Midbrain (tissue), 1 donor: ENCODE results near the gene PARM1.

Experiments used
- DNase-seq: peaks from one replicate; lab custom pipeline; 2025; lab: John Stamatoyannopoulos, UW

PARM1 gene

DNA sequence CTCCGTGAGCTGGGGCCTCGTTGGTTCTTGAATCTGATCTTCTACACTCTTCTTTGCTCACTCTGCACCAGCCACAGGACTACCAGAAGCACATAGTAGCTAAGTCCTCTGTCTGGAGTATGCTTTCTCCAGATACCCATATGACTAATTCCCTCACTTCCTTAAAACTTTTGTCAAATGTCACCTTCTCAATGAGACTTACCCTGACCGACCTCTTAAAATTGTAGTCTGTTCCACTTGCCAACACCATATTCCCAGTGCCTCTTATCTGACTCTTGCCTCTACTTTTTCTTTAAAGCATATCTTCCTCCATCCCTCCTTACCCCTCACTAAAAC is 10.0 kb downstream of the PARM1 start:
- no peak for DNase-seq

DNA sequence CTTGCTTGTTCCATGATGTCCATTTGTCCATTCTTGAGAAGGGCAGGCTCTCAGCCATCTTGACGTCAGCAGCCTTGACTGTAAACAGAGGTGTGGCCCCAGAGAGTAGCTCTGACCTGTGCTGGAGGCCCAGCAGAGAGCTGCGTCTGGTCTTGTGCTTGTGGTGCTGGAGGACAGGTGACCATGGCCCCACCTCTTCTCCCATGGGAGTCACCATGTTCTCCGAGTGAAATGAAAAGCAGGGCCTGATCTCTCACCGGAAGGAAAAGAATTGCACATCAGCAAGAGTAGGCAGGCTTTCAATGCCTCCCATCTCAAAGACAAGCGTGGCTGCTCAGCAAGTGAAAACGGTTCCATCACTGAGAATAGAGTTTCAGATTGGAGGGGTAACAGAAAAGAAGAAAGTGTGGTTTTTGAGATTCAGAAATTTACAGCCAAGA is 11.5 kb downstream of the PARM1 start:
- no peak for DNase-seq

DNA sequence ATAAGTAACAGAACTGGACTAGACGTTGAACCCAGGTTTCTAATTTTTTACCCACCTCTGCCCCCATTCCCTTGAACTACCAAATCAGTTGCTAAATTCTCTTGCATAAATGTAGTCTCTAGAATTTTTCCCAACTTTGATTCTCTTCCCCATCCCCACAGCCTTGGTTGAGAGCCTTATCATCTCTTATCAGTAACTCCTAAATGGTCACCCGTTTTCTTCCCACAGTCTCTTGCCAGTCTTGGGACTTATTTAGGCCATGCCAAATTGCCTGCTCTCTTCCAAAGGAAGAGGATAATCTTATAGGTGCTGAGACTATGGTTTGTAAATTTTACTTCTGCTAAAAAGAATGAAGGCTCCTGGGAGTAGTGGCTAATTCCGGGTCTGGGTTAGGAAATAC is 13.3 kb downstream of the PARM1 start:
- DNase-seq = no peak

DNA sequence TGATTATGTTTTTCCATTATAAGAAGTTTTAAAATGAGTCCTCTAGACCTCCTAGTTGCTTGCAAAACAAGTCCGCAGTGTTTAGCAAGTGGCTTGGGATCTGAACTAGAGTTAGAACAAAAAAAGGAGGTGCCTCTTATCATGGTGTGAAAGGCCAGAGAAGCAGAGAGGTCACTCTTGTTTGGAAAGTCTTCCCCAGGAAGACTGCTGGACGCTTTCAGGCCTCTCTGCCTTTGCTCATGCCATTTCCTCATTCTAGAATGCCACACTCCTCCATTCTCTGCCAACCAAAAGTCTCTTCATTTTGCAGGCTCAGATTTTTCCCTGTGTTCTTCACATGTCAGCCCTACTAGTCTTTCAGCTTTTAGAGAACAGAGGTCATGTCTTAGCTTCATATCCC is 14.9 kb downstream of the PARM1 start:
- no peak for DNase-seq

DNA sequence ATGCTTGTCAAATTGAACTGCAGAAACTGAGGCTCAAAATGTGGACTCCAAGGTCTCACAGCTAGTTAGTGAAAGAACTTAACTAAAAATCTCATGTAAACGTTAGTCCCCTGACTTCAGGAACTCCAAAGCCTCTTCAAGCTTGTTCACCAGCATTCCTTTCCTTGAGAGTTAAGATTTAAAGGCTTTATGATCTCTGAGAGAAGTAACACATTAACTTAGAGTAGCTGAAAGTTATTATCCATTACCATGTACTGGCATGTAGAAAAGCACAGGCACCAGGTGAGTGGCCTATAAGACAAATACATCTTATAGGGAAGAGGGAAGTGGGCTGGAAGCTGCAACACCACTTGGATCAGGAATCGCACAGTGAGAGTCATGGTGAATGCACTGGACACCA is 15.3 kb downstream of the PARM1 start:
- DNase-seq = no peak

DNA sequence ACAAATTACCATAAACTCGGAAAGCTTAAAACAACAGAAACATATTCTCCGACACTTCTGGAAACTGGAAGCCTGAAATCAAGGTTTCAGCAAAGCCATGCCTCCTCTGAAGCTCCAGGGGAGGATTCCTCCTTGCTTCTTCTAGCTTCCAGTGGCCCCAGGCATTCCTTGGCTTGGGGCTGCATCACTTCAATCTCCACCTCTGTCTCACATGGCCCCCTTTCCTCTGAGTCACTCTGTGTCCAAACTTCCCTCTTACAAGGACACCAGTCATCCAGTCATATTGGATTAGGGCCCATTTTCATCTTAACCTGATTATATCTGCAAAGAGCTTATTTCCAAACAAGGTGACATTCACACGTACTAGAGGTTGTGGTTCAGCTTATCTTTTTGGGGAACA is 17.3 kb downstream of the PARM1 start:
- DNase-seq = no peak

DNA sequence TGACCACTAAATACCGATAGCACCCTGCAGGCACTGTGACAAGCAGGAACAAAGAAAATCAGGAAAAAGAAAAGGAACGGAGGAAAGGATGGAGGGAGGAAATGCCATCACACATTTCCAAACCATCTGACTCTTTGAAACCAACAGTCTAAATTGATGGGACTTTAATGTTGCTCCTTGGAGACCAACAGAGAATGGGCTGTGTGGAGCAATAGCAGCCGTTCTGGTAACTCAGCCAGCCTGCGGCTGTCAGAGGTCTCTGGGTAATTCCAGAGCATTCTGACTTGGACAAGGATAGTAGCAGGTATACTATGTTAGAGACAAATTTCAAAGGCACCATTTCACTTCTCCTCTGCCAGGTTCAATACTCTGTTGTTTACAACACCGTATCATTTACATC is 18.0 kb downstream of the PARM1 start:
- DNase-seq = no peak

DNA sequence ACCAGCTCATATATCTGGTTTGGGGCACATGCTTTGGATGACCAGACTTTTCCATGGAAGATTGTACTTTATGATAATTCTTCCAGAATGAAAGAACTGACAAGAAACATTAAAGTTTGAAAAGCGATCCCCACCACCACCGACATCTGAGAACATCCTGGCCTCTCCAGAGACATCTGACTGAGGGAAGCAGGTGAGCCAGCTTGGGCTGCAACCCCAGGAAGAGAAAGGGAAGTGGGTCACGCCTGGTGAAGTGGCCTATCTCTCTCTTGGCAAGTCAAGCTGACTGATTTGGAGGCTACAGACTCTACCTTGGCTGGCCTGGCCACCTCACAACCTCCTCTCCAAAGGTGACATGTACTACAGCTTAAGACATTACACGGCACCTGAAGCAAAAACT is 20.7 kb downstream of the PARM1 start:
- no peak for DNase-seq

DNA sequence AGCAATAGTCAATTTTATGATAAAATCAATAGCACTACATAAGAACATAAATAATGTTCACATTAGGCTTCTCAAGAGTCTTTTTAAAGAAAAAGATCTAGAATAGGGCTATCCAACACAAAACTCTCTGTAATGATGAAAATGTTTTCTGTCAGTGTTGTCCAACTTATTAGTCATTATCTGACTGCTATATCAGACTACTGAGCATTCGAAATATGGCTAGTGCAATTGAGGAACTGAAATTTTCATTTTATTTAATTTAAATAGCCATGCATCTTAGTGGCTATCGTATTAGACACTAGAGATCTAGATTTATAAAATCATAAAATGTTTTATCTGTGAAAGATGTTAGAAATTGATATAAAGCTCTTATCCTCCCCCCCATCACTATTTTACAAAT is 26.0 kb downstream of the PARM1 start:
- DNase-seq = no peak

DNA sequence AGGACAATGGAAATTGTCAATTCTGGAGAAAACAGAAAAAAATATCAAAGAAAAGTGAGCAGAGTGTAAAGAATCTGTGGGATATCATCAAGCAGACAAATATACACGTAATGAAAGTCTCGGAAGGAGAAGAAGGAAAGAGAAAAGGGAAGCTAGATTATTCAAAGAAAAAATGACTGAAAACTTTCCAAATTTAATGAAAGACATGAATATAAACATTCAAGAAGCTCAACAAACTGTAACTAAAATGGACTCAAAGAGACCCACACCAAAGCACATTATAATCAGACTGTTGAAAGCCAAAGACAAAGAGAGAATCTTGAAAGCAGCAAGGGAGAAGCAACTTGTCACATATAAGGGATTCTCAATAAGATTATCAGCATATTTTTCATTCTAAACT is 28.3 kb downstream of the PARM1 start:
- no peak for DNase-seq

DNA sequence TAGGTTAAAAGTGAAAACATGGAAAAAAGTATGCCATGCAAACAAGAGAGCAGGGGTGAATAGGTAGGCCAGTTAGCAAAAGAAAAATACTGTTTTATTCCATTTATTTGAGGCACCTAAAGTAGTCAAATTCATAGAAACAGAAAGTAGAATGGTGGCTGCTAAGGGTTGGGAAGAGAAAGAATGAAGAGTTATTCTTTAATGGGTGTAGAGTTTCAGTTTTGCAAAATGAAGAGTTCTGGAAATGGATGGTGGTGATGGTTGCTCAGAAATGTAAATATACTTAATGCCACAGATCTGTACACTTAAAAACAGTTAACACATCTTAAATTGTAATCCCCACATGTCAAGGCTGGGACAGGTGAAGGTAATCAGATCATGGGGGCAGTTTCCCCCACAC is 29.7 kb downstream of the PARM1 start:
- DNase-seq = no peak

DNA sequence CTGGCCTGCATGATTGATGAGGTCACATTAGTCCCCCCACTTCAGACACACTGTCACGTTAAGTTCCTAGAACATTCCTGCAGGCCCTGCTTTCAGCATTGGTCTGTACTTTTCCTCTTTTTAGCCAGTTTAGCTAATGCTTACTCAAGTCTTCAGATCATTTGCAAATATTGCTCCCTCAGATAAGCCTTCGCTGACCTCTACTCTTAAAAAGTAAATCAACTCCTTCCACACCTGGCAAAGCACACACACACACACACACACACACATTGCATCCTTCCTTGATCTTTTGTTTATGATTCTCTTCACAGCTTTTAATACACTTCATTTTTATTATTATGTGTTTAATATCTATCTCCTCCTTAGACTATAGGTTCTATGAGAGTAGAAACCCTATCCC is 31.4 kb downstream of the PARM1 start:
- no peak for DNase-seq

DNA sequence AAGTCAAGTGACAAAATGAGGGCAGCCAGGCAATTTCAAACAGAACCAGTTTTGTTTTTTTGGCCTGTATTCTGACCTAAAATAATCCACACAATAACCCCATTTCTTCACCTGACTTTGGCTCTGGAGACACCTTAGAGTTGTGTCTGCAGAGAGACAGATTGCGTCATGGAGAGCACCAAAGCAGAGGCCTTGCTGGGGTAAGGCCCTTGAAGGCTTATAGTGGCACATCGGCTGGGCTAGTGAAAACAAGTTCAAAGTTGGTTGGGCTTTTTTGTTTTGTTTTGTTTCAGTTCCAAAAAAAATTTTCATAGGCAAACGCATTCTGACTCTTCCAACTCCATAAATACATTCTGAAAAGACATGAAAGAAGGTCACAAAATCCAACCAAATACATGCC is 34.4 kb downstream of the PARM1 start:
- no peak for DNase-seq

DNA sequence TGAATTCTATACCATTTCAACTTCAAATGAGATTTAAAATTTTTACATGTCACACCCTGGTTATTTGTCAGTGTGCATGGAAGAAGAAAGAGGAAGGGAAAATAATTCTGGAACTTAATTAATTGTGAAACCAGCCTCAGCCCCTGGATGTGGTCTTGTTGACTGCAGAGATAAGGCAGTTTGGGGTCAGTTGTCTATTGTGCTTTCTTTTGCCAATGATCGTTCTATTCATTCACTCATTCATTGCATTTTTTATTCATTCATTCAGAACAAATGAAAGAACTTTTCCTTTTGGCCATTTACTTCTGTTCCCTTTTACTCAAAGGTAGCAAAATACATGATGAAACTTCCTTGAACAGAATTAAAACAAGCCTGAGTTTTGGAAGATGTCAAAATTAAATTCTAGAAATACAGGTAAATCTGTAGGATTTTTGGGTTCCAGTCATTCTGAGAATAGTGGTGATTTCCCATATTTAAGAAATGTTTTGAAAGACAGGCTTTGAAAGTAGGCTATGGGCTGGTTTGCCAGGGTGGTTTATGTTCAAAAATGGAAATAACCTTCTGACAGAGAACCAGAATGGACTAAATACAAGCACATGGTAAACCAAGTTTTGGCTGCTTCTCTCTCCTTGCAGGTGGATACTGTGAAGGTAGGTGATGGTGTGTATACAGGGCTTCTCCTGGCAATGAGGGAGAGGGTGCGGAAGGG is 35.7 kb downstream of the PARM1 start:
- no peak for DNase-seq

DNA sequence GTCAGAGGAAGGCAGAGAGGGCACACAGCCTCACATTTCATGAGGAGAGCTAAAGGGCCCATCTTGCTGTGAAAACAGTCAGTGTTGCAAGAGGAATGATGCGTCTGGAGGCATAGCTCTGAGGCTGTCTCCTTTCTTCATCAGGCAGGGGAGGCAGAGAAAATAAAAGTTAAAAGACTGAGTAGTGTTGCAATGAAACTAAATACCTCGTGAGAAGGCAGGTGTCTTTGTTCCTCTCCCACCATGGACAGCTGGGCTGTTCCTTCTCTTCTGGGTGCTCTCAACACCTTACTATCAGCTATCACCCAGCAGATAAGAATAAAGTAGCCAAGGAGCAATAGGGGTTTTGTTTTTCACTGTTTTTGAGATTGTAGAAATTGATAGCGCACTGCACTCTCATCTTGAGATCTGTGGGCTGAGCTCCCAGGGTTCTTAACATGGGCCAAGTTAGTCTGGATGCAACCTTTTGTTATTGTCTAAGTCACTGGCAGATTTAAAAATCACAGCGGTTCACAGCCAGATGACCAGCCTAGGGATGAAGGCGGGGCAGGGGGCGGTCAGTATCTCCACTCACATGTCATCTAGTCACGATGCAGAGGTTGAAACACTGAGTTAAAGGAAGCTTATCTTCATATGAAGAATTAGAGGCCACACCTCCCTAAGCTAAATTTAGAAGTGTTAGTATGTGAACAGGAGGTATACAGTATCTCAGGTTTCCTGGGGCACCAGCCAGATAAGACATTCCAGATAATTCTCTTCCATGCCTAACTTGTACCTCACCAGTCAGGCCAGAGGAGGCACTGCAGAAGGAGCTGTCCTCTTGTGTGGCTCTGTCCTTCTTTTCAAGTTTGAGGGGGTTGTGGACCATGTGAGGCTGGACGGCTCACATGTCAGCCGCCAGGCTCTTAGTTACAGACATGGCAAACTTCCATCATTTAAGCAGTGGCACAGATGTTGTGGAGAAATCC is 36.9 kb downstream of the PARM1 start:
- no peak for DNase-seq

DNA sequence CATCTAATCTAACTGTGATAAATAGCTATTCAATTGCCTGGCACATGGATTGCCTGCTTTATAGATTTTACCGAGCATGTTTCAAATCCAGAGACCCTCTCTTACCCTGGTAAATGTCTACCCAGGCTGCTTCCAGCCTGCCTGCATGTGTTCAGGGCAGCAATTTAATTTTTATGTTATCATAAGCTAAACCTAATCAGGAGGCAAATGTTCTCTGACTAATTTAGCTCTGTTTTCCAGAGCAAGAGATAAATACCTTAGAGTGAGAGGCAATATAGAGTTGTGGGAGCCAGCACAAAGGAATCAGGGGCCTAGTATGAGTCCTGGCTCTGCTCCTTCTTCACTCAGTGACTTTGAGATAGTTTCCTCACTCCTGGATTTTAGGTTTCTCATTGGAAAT is 37.7 kb downstream of the PARM1 start:
- DNase-seq = no peak

DNA sequence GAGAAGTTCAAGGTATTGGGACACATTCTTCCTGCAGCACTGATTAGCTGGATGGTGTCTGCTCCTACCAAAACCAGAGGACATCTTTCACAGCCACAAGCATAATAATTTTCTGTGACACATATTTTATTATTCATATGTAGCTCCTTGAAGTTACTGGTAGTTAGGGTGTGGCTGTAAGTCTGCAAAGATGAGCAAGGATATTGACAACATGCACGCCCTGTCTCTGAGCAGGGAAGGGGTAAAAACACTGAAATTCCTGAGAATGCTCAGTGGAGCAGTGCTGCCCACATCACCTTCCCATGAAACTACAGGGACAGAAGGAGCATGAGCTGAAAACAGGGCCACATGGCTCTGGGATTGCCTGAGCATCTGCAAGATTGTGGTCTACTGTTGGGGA is 38.9 kb downstream of the PARM1 start:
- DNase-seq = no peak

DNA sequence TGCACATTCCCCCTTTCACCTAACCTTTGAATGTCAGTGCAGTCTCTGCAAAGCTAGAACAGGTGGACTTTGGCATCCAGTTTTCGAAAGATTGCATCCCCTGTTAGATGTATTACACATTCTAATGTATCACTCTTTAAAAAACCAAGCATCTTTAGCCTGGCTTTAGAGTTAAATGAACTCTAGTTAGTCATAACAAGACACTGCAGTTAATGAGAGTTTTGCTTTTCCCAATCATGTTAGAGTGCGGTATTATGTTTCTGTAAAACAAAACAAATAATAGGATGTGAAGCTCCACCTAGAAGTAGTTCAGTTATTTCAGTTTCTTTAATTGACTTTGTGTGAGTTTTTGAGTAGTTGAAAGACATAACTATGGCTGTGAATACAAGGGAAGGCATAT is 42.2 kb downstream of the PARM1 start:
- no peak for DNase-seq

DNA sequence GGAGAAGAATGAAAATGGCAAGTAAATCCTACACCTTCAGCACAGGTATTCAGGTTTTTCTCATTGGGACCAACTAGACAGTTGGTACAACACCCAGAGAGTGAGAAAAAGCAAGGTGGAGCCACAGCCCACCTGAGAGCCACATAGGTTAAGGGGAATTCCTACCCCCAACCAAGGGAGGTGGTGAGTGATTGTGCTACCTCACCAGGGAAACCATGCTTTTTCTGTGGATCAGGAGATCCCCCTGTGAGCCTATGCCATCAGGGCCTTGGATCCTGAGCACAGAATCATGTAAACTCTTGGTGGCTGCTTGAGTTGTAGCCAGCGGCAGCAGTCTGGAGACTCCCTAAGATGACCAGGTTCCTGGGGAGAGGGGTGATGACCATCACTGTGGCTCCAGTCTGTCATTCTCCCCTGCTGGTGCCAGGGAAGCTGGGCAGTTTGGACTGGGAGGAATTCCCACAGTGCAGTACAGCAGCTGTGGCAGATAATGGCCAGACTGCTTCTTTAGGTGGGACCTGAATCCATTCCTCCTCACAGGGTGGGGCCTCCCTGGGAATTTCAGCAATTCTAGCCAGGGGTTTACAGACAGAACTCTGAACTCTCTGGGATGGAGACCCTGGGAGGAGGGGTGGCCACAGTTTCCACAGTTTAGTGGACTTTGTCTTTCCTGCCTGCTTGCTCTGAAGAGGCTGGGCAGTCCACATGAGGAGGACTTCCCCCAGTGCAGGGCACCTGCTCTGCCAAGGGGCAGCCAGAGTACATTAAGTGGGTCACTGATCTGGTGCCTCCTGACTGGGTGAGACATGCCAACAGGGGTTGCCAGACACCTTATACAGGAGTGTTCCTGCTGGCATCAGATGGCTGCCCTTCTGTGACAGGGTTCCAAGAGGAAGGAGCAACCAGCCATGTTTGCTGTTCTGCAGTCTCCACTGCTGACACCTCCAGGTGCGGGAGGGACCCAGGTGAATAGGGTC is 43.2 kb downstream of the PARM1 start:
- no peak for DNase-seq

DNA sequence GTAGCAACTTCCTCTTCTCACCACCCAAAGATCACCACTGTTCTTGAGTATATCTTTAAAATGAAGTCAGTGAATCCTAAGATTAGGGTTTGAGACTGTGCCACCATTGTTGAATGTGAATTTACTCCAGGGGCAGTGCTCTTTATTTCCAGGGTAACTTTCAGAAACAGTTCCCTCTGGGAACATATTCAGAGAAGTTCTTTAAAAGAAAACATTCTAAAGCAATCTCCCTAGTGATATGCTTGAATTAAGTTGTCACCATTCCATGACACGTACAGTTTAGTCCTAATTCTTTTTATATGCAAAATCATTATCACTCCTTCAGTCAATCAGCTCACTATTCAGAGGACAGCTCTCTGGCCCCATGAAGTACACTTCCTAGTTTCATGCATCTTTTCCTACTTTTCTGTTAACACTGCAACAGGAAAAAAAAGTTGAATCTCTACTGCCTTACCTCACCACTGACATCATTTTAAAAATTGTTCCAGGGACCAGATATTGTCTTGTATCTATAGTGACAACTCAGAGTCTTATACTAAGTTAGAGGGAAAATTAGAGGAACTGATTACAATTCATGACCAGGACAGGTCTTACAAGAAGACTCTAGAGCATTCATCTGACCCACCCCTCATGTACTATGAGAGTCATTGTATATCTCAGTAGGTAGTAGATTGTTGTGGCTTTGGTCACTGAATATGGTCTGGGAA is 49.8 kb downstream of the PARM1 start:
- DNase-seq = no peak

DNA sequence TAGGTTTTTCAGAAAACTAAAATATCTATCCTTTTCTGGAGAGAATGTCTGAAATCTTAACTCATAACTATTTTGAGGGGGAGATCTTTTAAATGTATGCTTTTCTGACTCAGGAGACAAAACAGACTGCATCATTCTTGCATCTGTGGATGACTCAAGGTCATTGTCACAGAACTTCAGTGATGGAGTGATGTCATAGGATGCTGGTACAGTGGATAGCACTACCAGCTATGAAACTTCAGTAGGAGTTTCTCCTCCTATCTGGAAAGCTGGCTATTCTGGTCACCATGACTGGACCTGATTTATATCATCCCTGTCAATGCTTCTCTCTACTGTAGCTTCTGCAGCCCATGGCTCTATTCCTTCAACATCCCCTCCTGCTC is 50.3 kb downstream of the PARM1 start:
- no peak for DNase-seq
